ENCODE data around the gene FOLR3. TPM values are rescaled to one million over a fixed set of nuclear protein-coding genes. Genes with fewer than 3 reads are reported as not detected.
A peak's percentile ranks its signal among the peaks of the same experiment; 100 is the strongest.

Gene FOLR3
- total RNA-seq, 1 donor from 2014 or later: 0.98 TPM

DNA sequence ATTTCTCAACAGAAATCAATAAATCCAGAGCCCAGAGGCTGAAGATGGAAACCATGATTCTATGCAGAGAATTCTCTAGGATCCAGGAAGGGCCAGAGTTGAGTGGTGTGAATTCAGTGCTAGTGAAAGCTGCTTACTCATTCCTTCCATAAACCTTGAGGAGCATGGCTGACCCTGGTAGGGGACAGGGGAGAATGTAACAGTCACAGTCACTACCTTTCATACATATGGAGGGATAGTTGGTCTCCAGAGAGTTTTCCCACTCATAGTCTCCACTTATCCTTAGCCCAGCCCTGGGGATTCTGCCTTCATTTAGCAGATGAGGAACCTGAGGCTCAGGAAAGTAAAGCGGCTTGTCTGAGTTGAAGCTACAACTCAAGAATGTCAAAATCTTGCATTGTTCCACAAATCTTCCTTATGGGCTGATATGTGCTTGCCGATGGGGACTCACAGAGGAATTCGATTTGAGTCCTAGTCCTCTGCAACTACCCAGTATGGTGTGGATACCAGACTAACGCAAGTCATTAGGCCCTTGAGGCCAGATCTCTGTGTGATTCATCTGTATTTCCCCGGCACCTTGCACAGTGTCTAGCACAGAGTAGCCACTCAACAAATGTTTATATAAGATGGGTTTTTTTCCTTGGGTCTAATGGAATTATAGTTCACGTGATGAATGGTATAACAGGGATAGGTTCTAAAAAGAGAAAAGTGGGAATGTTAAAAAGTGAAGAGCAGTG lies 19.3 kb upstream of the FOLR3 start:
- no peaks in the 10 kb centered on the region for H3K27me3 Mint-ChIP-seq
- H3K9me3 Mint-ChIP-seq (ENCODE audit: low read depth): no peaks in the 10 kb centered on the region
- no peak for TF ChIP-seq CTCF (IDR thresholded peaks at IDR 0.05; ENCODE audit: unreplicated experiment)
- no peaks in the 10 kb centered on the region for H3K36me3 Mint-ChIP-seq (ENCODE audit: insufficient read depth)
- no peak for DNase-seq (ENCODE audit: low spot score, unreplicated experiment)
- no peak overlapping the region for H3K4me3 Mint-ChIP-seq (ENCODE audit: low read depth)
- peaks cover 43% of the 10 kb centered on the region for H3K4me1 Mint-ChIP-seq (ENCODE audit: low read depth)
- no peak overlapping the region for H3K27ac Mint-ChIP-seq

- Mint-ChIP-seq H3K9me3 (ENCODE audit: low read depth) (no peaks in the 10 kb centered on the region), H3K27ac (peak overlapping the region; percentile 92), H3K4me1 (ENCODE audit: low read depth) (peaks cover 36% of the 10 kb centered on the region), H3K4me3 (ENCODE audit: low read depth) (peak overlapping the region; percentile 18), H3K27me3 (no peaks in the 10 kb centered on the region), H3K36me3 (ENCODE audit: insufficient read depth) (no peaks in the 10 kb centered on the region)
- DNase-seq (ENCODE audit: low spot score, unreplicated experiment): no peak
- TF ChIP-seq CTCF (IDR thresholded peaks at IDR 0.05; ENCODE audit: unreplicated experiment): no peak
Observed at GRCh38 chr11:72119198-72119597, 16.3 kb upstream of the FOLR3 start.

DNA sequence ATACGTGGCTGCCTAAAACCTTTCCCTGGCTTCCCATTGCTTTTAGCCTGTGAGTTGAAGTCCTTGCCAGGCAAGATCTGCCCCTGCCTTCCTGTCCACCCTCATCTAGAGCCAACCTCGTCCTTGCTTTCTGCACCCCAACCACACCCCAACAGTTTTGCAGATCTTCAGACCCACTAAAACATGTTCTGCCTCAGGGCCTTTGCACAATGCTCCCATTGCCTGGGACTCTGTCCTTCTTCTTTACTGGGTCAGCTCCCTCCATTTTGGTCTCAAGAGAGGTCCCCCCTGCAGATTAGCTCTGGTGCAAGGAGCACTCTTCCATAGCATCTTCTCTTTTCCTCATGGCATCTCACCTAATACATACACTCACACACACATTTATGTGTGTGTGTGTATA lies 14.6 kb upstream of the FOLR3 start:
- no peak for DNase-seq (ENCODE audit: low spot score, unreplicated experiment)
- Mint-ChIP-seq H3K4me1 (ENCODE audit: low read depth) (peaks cover 36% of the 10 kb centered on the region), H3K27ac (peak overlapping the region; percentile 39), H3K4me3 (ENCODE audit: low read depth) (no peak overlapping the region), H3K27me3 (no peaks in the 10 kb centered on the region), H3K9me3 (ENCODE audit: low read depth) (peaks cover 13% of the 10 kb centered on the region), H3K36me3 (ENCODE audit: insufficient read depth) (no peaks in the 10 kb centered on the region)
- TF ChIP-seq CTCF (IDR thresholded peaks at IDR 0.05; ENCODE audit: unreplicated experiment): no peak

GRCh38 chr11:72122607-72123006 lies 12.9 kb upstream of the FOLR3 start:
- H3K27ac Mint-ChIP-seq: no peak overlapping the region
- H3K36me3 Mint-ChIP-seq (ENCODE audit: insufficient read depth): no peaks in the 10 kb centered on the region
- H3K9me3 Mint-ChIP-seq (ENCODE audit: low read depth): peaks cover 15% of the 10 kb centered on the region
- TF ChIP-seq CTCF (IDR thresholded peaks at IDR 0.05; ENCODE audit: unreplicated experiment): no peak
- peaks cover 26% of the 10 kb centered on the region for H3K4me1 Mint-ChIP-seq (ENCODE audit: low read depth)
- no peak overlapping the region for H3K4me3 Mint-ChIP-seq (ENCODE audit: low read depth)
- no peaks in the 10 kb centered on the region for H3K27me3 Mint-ChIP-seq
- DNase-seq (ENCODE audit: low spot score, unreplicated experiment): no peak

GRCh38 chr11:72123117-72123653 lies 12.3 kb upstream of the FOLR3 start:
- no peak overlapping the region for H3K4me3 Mint-ChIP-seq (ENCODE audit: low read depth)
- no peak for DNase-seq (ENCODE audit: low spot score, unreplicated experiment)
- peaks cover 19% of the 10 kb centered on the region for H3K9me3 Mint-ChIP-seq (ENCODE audit: low read depth)
- peaks cover 22% of the 10 kb centered on the region for H3K4me1 Mint-ChIP-seq (ENCODE audit: low read depth)
- no peak overlapping the region for H3K27ac Mint-ChIP-seq
- H3K27me3 Mint-ChIP-seq: no peaks in the 10 kb centered on the region
- peaks cover 2% of the 10 kb centered on the region for H3K36me3 Mint-ChIP-seq (ENCODE audit: insufficient read depth)
- TF ChIP-seq CTCF (IDR thresholded peaks at IDR 0.05; ENCODE audit: unreplicated experiment): no peak
